ENCODE data around the gene FBXW8.

GRCh38 chr12:117040496-117040895, 129.7 kb downstream of the FBXW8 start:
- TF ChIP-seq POLR2A (IDR thresholded peaks at IDR 0.05) (no peak), CTCF (IDR thresholded peaks at IDR 0.05) (no peak)
